ENCODE results near the gene LRMDA.

LRMDA gene

GRCh38 chr10:75544386-75544785, 113.0 kb downstream of the LRMDA start:
- no peak for DNase-seq

GRCh38 chr10:75544993-75545706, 113.7 kb downstream of the LRMDA start:
- DNase-seq: no peak

- no peak for DNase-seq
These were observed 114.6 kb downstream of the LRMDA start for GRCh38 chr10:75546004-75546403.

GRCh38 chr10:75547391-75548298, 116.2 kb downstream of the LRMDA start:
- no peak for DNase-seq

- DNase-seq: no peak
These were observed 116.9 kb downstream of the LRMDA start for GRCh38 chr10:75548356-75548755.

- DNase-seq: no peak
These were observed 118.8 kb downstream of the LRMDA start for GRCh38 chr10:75550191-75550590.

GRCh38 chr10:75552171-75552570, 120.7 kb downstream of the LRMDA start:
- DNase-seq: no peak

- DNase-seq: no peak
These were observed 122.1 kb downstream of the LRMDA start for GRCh38 chr10:75553550-75553949.

- DNase-seq: no peak
These were observed 123.9 kb downstream of the LRMDA start for GRCh38 chr10:75555323-75555722.

- no peak for DNase-seq
These were observed 124.9 kb downstream of the LRMDA start for GRCh38 chr10:75556320-75556719.

GRCh38 chr10:75565286-75566251, 134.1 kb downstream of the LRMDA start:
- no peak for DNase-seq

- no peak for DNase-seq
These were observed 137.2 kb downstream of the LRMDA start for GRCh38 chr10:75568450-75569130.

GRCh38 chr10:75569506-75569905, 138.1 kb downstream of the LRMDA start:
- DNase-seq: no peak

- DNase-seq: no peak
These were observed 141.1 kb downstream of the LRMDA start for GRCh38 chr10:75572478-75572877.

GRCh38 chr10:75575940-75576339, 144.5 kb downstream of the LRMDA start:
- DNase-seq: no peak

- no peak for DNase-seq
These were observed 150.7 kb downstream of the LRMDA start for GRCh38 chr10:75582102-75582501.

GRCh38 chr10:75585294-75585693, 153.9 kb downstream of the LRMDA start:
- no peak for DNase-seq

- DNase-seq: no peak
These were observed 155.4 kb downstream of the LRMDA start for GRCh38 chr10:75586814-75587213.

GRCh38 chr10:75588031-75588430, 156.6 kb downstream of the LRMDA start:
- no peak for DNase-seq

- no peak for DNase-seq
These were observed 158.7 kb downstream of the LRMDA start for GRCh38 chr10:75589895-75590654.

GRCh38 chr10:75592151-75592787, 160.8 kb downstream of the LRMDA start:
- DNase-seq: no peak

Measured in NCI-H2081 treated with DMSO at 0.1 percent for 48 hours (cell line).